SK-N-SH (cell line): ENCODE results near the gene C3orf33.

Experiments
- EP300 ChIP-seq, 2 experiments: IDR thresholded peaks; 2 replicates each; pipeline versions ENCODE4 v1.4.0 to v1.6.1; 2012; ENCODE audit warnings: borderline replicate concordance in 1 of 2, low read depth in 1 of 2, low read length in 1 of 2
- SMC3 ChIP-seq: IDR thresholded peaks from 2 replicates; pipeline ENCODE4 v1.6.1; 2012; ENCODE audit warnings: low read depth, low read length, improper control_type of control experiment
- TF ChIP-seq, protein P1 (sequence below): fragments of 200-600 bp; sonication (generic); IDR thresholded peaks from 2 replicates; pipeline ENCODE4 v1.6.1; 2017; ENCODE audit warnings: antibody characterized with exemption, mild to moderate bottlenecking, moderate library complexity

DNA sequence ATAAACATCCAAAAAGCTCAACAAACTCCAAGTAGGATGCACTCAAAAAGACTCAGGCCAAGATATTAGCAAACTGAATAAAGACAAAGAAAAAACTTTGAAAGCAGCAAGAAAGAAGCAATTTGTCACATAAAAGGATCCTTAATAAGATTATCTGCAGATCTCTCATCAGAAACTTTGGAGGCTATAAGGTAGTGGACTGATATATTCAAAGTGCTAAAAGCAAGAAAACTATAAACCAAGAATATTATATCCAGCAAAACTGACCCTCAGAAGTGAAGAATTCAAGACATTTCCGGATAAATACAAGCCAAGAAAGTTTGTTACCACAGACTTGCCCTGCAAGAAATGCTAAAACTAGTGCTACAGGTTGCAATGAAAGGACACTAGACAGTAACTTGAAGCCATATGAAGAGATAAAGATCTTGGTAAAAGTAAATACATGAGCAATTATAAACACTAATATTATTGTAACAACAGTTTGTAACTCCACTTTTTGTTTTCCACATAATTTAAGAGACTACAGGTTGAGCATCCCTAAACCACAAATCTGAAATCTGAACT lies 23.6 kb downstream of the C3orf33 start:
- TF ChIP-seq, protein P1, sequence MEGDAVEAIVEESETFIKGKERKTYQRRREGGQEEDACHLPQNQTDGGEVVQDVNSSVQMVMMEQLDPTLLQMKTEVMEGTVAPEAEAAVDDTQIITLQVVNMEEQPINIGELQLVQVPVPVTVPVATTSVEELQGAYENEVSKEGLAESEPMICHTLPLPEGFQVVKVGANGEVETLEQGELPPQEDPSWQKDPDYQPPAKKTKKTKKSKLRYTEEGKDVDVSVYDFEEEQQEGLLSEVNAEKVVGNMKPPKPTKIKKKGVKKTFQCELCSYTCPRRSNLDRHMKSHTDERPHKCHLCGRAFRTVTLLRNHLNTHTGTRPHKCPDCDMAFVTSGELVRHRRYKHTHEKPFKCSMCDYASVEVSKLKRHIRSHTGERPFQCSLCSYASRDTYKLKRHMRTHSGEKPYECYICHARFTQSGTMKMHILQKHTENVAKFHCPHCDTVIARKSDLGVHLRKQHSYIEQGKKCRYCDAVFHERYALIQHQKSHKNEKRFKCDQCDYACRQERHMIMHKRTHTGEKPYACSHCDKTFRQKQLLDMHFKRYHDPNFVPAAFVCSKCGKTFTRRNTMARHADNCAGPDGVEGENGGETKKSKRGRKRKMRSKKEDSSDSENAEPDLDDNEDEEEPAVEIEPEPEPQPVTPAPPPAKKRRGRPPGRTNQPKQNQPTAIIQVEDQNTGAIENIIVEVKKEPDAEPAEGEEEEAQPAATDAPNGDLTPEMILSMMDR = no peak
- TF ChIP-seq SMC3 (no peak), EP300 (IDR thresholded peaks at IDR 0.05; ENCODE audit: borderline replicate concordance in 1 of 2, low read depth in 1 of 2, low read length in 1 of 2) (no peak)
